Stimulated activated CD4-positive, alpha-beta T cell treated with anti-CD3 and anti-CD28 coated beads, TNF-alpha, amount 100 ng/mL, for 4 hours (primary cell): Measurements from ENCODE around the gene MYOF.
"Not testable (repeated sequence)": the region's sequence is repeated elsewhere in the genome, so short reads cannot be mapped to it uniquely, and the experiment has no call there.

Source experiments
- DNase-seq, 3 experiments: peaks; one replicate each; pipeline ENCODE4 v3.0.0-alpha.2; 2020; ENCODE audit warnings: low read depth in 3 of 3

The MYOF gene

GRCh38 chr10:93299195-93299594 is 182.9 kb downstream of the MYOF start:
- no peak for DNase-seq

GRCh38 chr10:93296151-93296550 is 186.0 kb downstream of the MYOF start:
- no peak for DNase-seq

DNA sequence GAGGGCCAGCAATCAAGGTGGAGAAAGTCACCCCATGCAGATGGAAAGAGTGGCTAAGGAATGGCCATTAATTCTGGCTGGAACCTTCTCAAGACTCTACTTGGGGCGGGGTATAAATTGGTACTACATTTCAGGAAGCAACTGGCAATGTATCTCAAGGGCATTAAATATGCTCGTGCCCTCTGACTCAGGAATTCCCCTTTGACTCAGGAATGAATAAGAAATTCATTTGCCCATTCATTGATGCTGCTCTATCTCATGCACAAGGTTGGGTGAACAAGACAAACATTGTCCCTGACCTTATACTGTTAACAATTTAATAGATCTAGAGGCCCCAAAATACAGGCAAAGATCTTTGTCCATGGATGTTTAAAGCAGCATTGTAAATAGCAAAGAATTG is 188.1 kb downstream of the MYOF start:
- no peak for DNase-seq

- no peak for DNase-seq
These were observed 191.3 kb downstream of the MYOF start for GRCh38 chr10:93290661-93291354.

DNA sequence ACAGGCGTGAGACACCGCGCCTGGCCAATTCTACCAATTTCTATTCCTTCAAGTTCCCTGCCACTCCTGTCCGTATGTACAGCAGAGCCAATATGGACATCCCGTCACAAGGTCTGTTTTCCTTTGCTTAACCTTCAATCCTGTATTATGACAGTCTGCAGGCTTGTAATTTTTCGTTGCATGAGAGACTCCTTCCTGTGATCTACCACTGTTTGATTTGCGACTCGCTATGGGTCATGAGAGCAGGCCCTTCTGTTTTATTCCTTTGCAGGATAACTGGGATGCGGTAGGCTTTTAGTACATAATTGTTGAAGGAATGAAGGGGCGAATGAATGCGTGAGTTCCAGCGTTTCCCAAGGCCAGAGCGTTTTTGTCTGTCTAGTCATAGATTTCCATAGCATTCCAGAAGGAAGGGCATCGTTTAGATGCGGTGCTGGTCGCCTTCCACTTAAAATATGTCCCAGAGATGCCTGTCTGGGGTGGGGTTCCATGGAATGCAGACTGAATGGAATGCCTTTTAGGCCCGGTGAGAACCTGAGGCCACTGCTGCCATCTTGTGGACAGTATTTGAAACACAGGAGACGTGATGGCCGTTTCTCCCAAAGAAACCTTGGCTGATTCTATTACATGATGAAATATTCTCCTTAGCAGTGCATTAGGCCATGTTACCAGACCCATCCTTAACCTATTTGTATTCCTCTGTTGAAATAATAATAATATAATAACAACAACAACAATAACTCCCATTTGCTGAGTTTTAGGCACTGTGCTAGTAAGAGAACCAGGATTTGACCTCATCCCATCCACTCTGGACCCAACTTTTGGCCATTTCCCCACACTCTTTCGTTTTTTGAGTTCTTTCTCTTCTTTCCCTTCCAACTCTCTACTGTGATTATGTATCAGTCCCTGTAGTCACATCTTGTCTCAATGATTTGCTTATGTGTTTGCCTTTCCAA is 193.2 kb downstream of the MYOF start:
- peak in 2 of 3 experiments; percentile 4 to 8 for DNase-seq

DNA sequence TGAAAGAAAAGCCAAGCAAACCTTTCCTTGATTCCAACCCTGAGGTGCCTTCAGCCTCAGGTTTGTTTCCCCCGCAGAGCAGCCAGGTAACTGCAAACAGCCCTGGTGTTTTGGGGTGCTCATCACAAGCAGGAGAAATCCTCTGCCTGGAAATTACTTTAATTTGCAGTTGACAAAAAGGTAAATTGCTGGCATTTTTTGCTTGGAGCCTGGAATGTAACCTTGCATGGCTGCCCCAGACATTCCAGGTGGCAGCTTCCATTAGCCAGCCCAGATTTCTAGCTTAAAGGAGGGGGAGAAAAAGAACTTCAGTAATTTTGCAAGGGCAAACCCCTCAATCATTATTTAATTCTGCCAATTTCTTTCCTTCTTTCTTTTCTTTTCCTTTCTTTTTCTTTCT is 194.4 kb downstream of the MYOF start:
- DNase-seq = no peak

GRCh38 chr10:93284246-93284645 is 197.9 kb downstream of the MYOF start:
- not testable (repeated sequence) for DNase-seq

- no peak for DNase-seq
These were observed 200.8 kb downstream of the MYOF start for GRCh38 chr10:93281367-93281720.

DNA sequence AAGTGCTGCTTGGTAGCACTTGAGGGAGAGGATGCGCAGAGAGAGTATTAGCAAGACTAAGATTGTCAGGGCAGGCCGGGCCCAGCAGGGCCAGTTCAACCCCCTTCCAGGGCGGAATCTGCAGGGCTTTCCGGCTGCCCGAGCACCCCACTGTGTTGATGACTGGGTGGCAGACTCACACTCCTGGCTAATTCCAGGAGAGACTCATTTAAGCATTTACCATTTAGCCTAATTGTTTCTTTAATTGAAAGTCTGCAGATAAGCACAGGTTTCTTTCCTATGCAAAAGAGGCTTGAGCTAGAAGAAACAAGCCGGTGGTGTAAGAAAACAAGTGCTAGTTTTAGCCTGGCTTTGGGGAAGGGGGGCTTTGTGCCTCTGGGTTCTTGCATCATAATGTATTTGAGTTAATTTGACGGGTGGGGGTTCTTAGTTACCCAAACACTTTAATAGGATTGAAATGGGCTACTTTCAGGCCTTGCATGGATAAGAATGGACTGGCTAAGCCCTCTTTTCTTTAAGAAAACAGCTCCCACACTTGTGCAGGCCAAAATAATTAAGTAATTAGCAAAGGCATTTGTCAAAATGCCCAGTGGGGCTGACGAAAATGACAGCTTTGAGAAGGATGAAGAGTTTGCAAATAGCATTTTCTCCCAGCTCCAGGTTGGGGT is 201.3 kb downstream of the MYOF start:
- no peak for DNase-seq

- DNase-seq = no peak
These were observed 201.9 kb downstream of the MYOF start for GRCh38 chr10:93280121-93280698.

GRCh38 chr10:93277360-93277759 is 204.8 kb downstream of the MYOF start:
- DNase-seq = no peak

DNA sequence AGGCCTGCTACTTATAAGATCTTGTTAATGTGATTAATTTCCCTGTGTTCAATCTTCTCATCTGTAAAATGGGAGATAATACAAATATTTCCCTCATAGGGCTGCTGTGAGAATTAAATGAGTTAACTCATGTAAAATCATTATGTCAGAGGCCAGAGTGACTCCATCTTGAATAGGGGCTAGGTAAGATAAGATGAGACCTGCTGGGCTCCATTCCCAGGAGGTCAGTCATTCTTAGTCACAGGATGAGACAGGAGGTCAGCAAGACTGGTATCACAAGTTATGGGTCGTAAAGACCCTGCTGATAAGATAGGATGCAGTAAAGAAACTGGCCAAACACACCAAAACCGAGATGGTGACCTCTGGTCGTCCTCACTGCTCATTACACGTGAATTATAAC is 207.7 kb downstream of the MYOF start:
- no peak for DNase-seq

DNA sequence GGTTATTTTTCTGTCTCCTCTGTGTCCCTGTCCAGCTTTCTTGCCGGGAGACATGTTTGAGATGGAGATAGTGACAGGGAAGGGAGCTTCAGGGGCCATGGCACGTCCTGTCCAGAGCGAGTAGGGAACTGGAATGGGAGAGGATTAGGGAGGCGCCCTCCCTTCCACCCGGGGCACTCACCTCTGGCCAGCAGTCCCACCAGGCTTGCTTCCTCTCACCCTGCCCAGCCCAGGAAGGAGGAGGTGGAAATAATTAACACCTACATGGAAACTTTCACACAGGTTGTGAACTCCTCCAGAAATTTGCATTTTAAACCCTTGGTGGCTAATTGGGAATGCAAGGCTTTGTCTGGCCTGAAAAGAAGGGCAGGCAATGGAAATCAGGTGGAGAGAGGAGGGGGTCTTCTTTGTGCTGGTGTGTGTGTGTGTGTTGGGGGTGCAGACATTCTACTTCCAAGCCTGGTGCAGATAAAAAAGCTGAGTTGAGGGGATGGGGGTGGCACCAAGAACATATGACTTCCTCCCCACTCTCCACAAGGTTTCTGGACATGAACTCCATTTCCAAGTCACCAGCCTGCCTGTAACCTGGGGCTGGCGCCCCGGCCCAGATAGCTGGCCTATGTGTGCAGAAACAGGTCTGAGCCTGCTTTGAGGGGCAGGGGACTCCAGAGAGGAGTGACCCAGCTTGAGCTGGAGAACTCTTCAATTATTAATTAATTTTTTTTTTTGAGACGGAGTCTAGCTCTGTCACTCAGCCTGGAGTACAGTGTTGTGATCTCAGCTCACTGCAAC is 209.1 kb downstream of the MYOF start:
- DNase-seq = no peak

- DNase-seq = no peak
These were observed 210.8 kb downstream of the MYOF start for GRCh38 chr10:93271347-93271746.

DNA sequence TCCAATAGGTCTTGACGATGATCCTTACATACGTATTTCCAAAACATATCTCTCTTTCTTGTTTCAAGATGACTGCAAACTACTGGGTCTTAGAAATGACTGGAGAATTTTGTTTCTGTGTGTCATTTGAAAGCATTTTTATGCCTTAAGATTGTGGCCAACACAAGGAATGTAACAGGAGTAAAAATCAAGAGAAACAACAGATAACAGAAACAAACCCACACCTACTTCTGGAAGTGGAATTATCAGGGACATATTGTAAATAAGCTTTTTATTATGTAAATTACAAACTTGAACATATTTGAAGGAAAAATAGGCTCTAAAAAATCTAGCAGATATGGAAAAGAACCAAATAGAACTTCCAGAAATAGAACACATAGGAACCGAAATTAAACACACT is 212.9 kb downstream of the MYOF start:
- no peak for DNase-seq

DNA sequence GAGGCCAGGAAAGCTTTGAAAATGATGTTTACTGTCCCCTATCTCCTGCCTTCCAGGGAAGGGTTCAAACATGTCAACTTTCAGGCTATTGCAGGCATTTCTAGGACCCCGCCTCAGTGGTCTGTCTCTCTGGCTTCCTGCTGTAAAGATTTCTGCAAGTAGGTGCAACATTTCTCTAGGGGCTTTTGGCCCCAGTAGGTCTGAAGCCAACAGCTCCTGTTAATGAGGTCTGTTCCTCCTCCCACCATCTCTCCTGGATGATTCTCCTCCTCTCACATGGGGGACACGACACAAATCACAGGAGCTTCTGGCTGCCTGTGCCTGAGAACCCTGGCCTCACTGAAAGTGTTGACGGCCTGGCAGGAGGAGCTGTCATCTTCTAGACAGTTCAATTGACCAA is 214.1 kb downstream of the MYOF start:
- no peak for DNase-seq

GRCh38 chr10:93267521-93267920 is 214.6 kb downstream of the MYOF start:
- DNase-seq = no peak

GRCh38 chr10:93266858-93267257 is 215.3 kb downstream of the MYOF start:
- no peak for DNase-seq

DNA sequence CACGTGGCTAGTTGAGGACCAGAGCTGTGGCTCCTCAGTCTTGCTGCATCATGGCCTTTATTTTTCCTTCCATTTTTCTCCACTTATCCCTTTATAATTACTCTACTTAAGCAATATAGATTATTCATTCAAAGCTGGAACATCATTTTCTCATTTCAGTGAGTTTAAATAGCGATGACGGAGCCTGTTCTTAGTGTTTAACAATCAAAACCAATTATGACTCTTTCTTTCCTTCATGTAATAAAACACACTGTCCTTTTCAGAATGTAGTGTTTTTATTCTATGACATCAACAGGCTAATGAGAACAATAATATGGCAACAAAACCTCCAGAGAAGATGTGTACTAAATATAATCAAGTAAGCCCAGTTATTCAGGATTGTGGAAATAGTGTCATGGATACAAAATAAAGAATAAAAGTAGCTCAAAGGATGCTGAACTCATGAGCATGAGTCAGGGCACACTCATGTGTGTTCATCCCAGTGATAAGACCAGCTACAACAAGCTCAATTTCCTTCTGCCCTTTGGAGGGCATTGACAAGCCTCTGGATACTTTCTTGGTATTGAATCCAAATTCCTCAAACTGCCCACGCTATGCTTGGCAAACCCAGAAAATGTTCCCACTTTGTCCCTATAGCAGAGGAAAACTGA is 220.0 kb downstream of the MYOF start:
- DNase-seq = no peak

DNA sequence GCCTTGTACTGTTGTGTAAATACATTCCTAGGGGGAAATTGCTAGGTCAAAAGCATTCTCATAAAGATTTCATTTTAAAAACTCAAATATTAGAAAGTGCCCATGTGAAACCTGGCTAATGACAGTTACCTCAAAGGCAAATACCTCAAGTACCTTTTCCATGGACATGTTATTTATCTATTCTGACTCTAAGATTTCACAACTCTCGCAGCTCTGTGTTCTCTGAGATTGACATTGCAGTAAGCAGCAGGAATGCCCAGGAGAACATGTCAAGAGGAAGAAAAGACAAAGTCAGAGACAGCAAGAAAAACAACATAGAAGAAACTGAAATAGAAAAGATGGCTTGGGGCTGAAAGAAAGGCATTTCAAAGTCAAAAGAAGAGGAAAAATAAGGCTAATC is 221.0 kb downstream of the MYOF start:
- no peak for DNase-seq

GRCh38 chr10:93259126-93259525 is 223.0 kb downstream of the MYOF start:
- no peak for DNase-seq
